ENCODE measurements around the gene CHIT1. TPM values are rescaled to one million over a fixed set of nuclear protein-coding genes. Genes with fewer than 3 reads are reported as not detected.

Gene CHIT1
- total and polyA plus RNA-seq, 2 of the 13 experiments (the other 11 are each of a cell fraction or from before 2014, with no cell fraction given) = not detected

GRCh38 chr1:203273206-203273868 lies 43.9 kb upstream of the CHIT1 start (continued):
- TF ChIP-seq ARID4A (CRISPR knock-in tag; IDR thresholded peaks at IDR 0.05; ENCODE audit: borderline replicate concordance) = peak; percentile 45; the same call in 1 of the 2 replicates
- peak; percentile 23; the same call in 1 of the 2 replicates for TF ChIP-seq RXRA (CRISPR knock-in tag; IDR thresholded peaks at IDR 0.05)
- peak; percentile 61 to 84; a peak in 3 of 4 replicates for TF ChIP-seq HMGXB4 (CRISPR knock-in tag; IDR thresholded peaks at IDR 0.05; ENCODE audit: borderline replicate concordance in 1 of 2, low read depth in 1 of 2)
- peak; percentile 98 for TF ChIP-seq CTCF (CRISPR knock-in tag; IDR thresholded peaks at IDR 0.05)
- peak; percentile 92 for TF ChIP-seq STAG1 (CRISPR knock-in tag; IDR thresholded peaks at IDR 0.05)
- TF ChIP-seq ZNF124 (CRISPR knock-in tag; IDR thresholded peaks at IDR 0.05) = peak; percentile 65; the same call in 1 of the 2 replicates
- peak; percentile 55 for TF ChIP-seq HDAC2 (CRISPR knock-in tag; IDR thresholded peaks at IDR 0.05)
- TF ChIP-seq ZFY (CRISPR knock-in tag; IDR thresholded peaks at IDR 0.05) = peak; percentile 16; the same call in 1 of the 2 replicates
- peak; percentile 39; the same call in 1 of the 2 replicates for TF ChIP-seq CBFB (CRISPR knock-in tag; IDR thresholded peaks at IDR 0.05)
- TF ChIP-seq KDM3A (CRISPR knock-in tag; IDR thresholded peaks at IDR 0.05; ENCODE audit: low read depth) = 0 out of 2 replicates have a peak, but pooled peaks have one; percentile 31
- TF ChIP-seq FOXA3 (CRISPR knock-in tag; IDR thresholded peaks at IDR 0.05) = 0 out of 2 replicates have a peak, but pooled peaks have one; percentile 23
- 0 out of 2 replicates have a peak, but pooled peaks have one; percentile 28 for TF ChIP-seq GATAD1 (CRISPR knock-in tag; IDR thresholded peaks at IDR 0.05)
- TF ChIP-seq E2F2 (CRISPR knock-in tag; IDR thresholded peaks at IDR 0.05; ENCODE audit: borderline replicate concordance) = no peak
- TF ChIP-seq DRAP1 (CRISPR knock-in tag; IDR thresholded peaks at IDR 0.05) = 0 out of 2 replicates have a peak, but pooled peaks have one; percentile 19
- peak; percentile 56; the same call in 1 of the 2 replicates for TF ChIP-seq MAX (IDR thresholded peaks at IDR 0.05)
- no peak for TF ChIP-seq ZNF382 (CRISPR knock-in tag; IDR thresholded peaks at IDR 0.05; ENCODE audit: borderline replicate concordance)
- TF ChIP-seq NFE2L1 (CRISPR knock-in tag; IDR thresholded peaks at IDR 0.05; ENCODE audit: borderline replicate concordance) = no peak

All from HepG2 (cell line).